K562 (cell line): ENCODE results near the gene PTBP3.

Source experiments
- EP300 ChIP-seq: IDR thresholded peaks from 2 replicates; pipeline ENCODE4 v1.6.1; 2012; ENCODE audit warnings: low read length, improper control_type of control experiment
- JUN ChIP-seq, 2 experiments: sonication (generic) in 1 of 2; formaldehyde crosslinking in 1 of 2; IDR thresholded peaks; 2 replicates each; pipeline versions ENCODE4 v1.6.1 to v1.8.0; 2012 to 2022; ENCODE audit warnings: borderline replicate concordance in 2 of 2, mild to moderate bottlenecking in 2 of 2, improper control_type of control experiment in 1 of 2, low read depth in 1 of 2, low read length in 1 of 2, missing genetic modification reagents in 1 of 2
- MAFK ChIP-seq: IDR thresholded peaks from 2 replicates; pipeline ENCODE4 v1.6.1; 2011; ENCODE audit warnings: low read length, improper control_type of control experiment
- NFE2 ChIP-seq: IDR thresholded peaks from 2 replicates; pipeline ENCODE4 v1.6.1; 2014; ENCODE audit warnings: antibody characterized with exemption, low read depth
- NR2C2 ChIP-seq, 2 experiments: fragments of 200-800 bp in 1 of 2; sonication (Bioruptor generic) in 1 of 2; sonication (generic) in 1 of 2; formaldehyde crosslinking in 1 of 2; IDR thresholded peaks; 2 replicates each; pipeline versions ENCODE4 v1.6.1 to v1.8.0; 2016 to 2022; ENCODE audit warnings: mild to moderate bottlenecking in 1 of 2, missing compliant biosample characterization in 1 of 2, missing genetic modification characterization in 1 of 2, missing genetic modification reagents in 1 of 2
- POLR2A ChIP-seq: fragments of 450-650 bp; conservative IDR thresholded peaks from 2 replicates; pipeline ENCODE4 v1.6.1; 2016
- RBM22 ChIP-seq: fragments of 200-400 bp; formaldehyde crosslinking; IDR thresholded peaks from 2 replicates; pipeline ENCODE4 v1.6.1; 2018; ENCODE audit warnings: low read length, low read depth; ENCODE audit not compliant: poor library complexity, severe bottlenecking
- RNF2 ChIP-seq: sonication (generic); IDR thresholded peaks from 2 replicates; pipeline ENCODE4 v1.6.1; 2016
- ZNF696 ChIP-seq: fragments of 250-450 bp; sonication (Bioruptor Pico); conservative IDR thresholded peaks from 2 replicates; pipeline ENCODE4 v1.4.0; 2020; ENCODE audit warnings: mild to moderate bottlenecking, moderate library complexity
- ZSCAN29 ChIP-seq: fragments of 450-650 bp; IDR thresholded peaks from 2 replicates; pipeline ENCODE4 v1.6.1; 2017
- TF ChIP-seq, protein P1 (sequence below), 3 experiments: IDR thresholded peaks in 2 of 3; conservative IDR thresholded peaks in 1 of 3; 2 replicates each; pipeline ENCODE4 v1.5.1; 2011 to 2012; ENCODE audit warnings: low read length in 3 of 3, mild to moderate bottlenecking in 3 of 3, control low read depth in 2 of 3, improper control_type of control experiment in 1 of 3, inconsistent platforms in 1 of 3, low read depth in 1 of 3, mixed read lengths in 1 of 3, moderate library complexity in 1 of 3; ENCODE audit not compliant: insufficient read depth in 2 of 3

GRCh38 chr9:112327718-112328450 is 5.5 kb downstream of the PTBP3 start:
- TF ChIP-seq RNF2 = no peak
- TF ChIP-seq ZSCAN29 = no peak
- no peak for TF ChIP-seq JUN (IDR thresholded peaks at IDR 0.05; ENCODE audit: borderline replicate concordance, low read depth, low read length)
- TF ChIP-seq JUN (CRISPR knock-in tag; IDR thresholded peaks at IDR 0.05; ENCODE audit: borderline replicate concordance) = no peak
- no peak for TF ChIP-seq EP300
- TF ChIP-seq, protein P1, sequence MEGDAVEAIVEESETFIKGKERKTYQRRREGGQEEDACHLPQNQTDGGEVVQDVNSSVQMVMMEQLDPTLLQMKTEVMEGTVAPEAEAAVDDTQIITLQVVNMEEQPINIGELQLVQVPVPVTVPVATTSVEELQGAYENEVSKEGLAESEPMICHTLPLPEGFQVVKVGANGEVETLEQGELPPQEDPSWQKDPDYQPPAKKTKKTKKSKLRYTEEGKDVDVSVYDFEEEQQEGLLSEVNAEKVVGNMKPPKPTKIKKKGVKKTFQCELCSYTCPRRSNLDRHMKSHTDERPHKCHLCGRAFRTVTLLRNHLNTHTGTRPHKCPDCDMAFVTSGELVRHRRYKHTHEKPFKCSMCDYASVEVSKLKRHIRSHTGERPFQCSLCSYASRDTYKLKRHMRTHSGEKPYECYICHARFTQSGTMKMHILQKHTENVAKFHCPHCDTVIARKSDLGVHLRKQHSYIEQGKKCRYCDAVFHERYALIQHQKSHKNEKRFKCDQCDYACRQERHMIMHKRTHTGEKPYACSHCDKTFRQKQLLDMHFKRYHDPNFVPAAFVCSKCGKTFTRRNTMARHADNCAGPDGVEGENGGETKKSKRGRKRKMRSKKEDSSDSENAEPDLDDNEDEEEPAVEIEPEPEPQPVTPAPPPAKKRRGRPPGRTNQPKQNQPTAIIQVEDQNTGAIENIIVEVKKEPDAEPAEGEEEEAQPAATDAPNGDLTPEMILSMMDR (IDR thresholded peaks at IDR 0.05 in 2 of 3, conservative IDR thresholded peaks at IDR 0.05 in 1 of 3; ENCODE audit: insufficient read depth in 2 of 3, low read depth in 1 of 3, low read length in 3 of 3) = no peak
- no peak for TF ChIP-seq RBM22
- no peak for TF ChIP-seq NR2C2 (CRISPR knock-in tag; IDR thresholded peaks at IDR 0.05)
- TF ChIP-seq NR2C2 (tag; IDR thresholded peaks at IDR 0.05) = no peak
- TF ChIP-seq POLR2A = no peak
- TF ChIP-seq ZNF696 (CRISPR knock-in tag) = no peak
- TF ChIP-seq MAFK = no peak
- TF ChIP-seq NFE2 = no peak
